Left hindlimb (tissue), 1 donor: Measurements from ENCODE around the gene ZBTB44.
"Not testable (repeated sequence)": the region's sequence is repeated elsewhere in the genome, so short reads cannot be mapped to it uniquely, and the experiment has no call there.

Experiments
- DNase-seq: peaks from one replicate; pipeline ENCODE4 v3.0.0-alpha.2; 2018

ZBTB44 gene

DNA sequence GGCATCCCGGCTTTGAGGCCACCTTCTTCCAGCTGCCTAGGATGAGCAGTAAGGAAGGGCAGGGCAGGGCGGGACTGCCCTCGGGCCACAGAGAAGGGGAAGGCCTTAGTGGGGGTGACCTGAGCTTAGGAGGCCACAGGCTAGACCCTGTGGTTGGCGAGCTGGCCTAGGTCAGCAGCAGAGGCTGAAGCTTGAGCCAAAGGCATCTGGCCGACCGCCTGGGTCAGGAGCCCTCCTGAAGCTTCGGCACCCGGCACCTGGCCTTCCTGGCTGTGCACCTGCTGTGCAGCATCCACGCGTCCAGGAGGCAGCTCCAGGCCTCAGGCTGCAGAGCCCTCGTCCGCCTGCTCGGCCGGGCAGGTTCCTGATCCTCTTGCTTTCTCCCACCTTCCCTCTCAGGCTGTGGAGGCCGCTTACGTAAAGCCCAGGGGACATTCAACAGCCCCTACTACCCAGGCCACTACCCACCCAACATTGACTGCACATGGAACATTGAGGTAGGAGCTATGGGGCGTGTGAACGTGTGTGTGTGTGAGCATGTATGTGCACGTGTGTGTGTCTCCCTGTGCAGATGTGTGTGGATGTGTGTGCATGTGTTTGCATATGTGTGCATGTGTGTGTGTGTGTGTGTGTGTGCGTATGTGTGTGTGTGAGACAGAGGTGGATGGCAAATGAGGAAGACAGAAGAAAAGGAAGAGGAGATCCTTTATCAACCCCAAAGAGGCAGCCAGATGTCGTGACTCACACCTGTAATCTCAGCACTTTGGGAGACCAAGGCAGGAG, 120.3 kb downstream of the ZBTB44 start:
- no peak for DNase-seq

DNA sequence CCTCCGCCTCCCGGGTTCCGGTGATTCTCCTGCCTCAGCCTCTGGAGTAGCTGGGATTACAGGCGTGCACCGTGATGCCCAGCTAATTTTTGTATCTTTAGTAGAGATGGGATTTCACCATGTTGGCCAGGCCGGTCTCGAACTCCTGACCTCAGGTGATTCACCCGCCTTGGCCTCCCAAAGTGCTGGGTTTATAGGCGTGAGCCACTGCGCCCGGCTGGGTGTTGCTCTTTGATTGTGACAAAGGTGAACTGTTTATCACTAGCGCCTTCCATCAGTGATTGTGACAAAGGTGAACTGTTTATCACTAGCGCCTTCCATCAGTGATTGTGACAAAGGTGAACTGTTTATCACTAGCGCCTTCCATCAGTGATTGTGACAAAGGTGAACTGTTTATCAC, 121.2 kb downstream of the ZBTB44 start:
- not testable (repeated sequence) for DNase-seq

DNA sequence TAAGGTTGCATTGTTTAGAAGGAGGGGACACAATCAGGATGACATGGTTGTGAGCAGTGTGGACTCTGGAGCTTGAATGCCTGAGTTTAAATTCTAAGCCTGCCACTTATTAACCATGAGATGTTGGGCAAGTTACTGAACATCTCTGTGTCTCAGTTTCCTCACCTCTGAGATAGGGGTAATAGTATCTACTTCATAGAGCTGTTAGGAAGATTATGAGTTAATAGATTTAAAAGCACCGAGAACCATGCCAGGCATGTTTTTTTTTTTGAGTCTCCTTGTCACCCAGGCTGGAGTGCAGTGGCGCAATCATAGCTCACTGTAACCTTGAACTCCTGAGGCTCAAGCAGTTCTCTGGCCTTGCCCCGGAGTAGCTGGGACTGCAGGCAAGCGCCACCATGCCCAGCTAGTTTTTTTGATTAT, 121.9 kb downstream of the ZBTB44 start:
- DNase-seq: no peak

DNA sequence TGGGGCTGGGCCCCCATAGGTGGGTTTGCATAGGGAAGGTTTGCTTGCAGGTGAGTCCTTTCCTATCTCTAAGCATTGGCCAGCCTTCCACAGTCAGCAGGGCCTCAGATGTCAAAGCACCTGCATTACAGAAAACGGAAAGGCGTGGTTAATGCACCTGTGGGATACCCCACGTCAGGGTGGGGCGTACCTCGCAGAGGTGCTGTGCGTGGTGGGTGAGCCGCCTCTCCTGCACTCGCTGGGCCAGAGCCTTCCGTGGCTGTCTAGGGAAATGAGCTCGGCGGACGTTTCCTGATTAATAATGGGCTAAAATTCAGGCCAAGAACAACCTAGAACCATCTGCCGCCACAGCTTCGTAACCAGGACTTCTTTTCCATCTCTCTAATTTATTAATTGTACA, 122.8 kb downstream of the ZBTB44 start:
- no peak for DNase-seq

DNA sequence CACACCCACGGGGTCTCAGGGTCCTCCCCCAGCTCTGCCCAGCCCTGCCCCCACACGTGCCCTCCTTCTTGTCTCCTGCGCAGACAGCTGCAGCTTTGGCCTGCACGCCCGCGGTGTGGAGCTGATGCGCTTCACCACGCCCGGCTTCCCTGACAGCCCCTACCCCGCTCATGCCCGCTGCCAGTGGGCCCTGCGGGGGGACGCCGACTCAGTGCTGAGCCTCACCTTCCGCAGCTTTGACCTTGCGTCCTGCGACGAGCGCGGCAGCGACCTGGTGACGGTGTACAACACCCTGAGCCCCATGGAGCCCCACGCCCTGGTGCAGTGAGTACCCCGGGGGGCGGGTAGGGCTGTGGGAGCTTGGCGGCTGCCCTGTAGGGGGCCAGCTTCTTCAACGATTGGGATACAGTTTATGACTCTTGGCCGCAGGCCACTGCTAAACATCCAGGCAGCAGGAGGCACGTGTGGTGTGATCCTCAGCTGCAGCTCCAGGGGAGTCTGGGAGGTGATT, 124.3 kb downstream of the ZBTB44 start:
- DNase-seq: no peak

DNA sequence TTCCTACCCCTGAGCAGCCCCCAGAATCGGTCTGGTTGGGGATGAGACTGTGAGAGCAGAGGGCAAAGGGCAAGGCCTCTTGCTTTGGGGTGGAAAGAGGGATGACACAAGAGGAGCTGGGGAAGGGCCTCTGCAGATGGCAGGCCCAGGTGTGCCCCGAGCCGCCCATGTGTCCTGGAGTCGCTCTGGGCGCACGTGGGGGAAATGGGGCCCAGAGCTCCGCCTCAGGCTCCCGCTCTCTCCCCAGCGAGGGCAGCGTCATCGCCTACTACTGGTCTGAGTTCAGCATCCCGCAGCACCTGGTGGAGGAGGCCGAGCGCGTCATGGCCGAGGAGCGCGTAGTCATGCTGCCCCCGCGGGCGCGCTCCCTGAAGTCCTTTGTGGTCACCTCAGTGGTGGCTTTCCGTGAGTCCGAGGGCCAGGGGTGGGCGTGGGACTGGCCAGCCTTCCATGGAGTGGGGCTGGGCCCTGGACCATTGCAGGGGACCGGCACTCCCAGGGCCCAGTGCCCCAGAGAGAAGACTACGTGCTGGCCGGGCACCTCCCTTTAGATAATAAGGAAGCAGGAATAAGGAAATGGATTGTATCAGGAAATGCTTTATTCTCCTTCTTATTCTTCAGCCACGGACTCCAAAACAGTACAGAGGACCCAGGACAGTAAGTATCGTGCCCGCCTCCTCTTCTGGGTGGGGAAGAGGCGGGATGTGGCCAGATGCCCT, 125.1 kb downstream of the ZBTB44 start:
- DNase-seq: no peak

DNA sequence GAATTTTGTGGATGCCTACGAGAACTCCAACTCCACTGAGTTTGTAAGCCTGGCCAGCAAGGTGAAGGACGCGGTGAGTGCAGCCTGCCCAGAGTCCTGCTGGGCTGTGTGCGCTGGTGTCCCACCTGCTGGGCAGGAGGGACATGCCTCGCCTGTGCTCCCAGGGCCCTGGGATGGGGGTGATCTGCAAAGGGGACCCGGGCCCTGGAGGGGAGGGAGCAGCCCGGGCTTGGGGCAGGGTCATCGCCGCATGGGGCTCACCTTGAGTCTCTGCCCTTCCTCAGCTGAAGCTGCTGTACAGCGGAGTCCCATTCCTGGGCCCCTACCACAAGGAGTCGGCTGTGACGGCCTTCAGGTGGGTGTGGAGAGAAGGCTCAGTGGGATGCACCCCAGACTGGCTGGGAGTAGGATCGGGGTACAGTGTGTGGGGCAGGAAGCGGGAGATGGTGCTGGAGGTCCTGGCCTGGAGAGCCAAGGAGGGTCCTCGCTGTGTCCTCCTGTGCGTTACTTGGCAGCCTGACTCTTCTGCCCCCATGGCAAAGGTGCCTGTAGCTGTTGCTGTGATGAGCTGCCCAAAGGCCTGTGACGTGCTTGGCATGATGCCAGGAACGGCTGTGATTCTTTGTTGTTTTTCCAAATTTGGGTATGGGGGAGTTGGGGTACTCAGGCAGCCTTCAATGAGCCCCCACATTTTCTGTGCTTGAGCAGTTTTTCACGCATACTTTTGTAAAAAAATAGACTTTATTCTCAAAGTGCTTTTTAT, 126.0 kb downstream of the ZBTB44 start:
- DNase-seq: no peak

DNA sequence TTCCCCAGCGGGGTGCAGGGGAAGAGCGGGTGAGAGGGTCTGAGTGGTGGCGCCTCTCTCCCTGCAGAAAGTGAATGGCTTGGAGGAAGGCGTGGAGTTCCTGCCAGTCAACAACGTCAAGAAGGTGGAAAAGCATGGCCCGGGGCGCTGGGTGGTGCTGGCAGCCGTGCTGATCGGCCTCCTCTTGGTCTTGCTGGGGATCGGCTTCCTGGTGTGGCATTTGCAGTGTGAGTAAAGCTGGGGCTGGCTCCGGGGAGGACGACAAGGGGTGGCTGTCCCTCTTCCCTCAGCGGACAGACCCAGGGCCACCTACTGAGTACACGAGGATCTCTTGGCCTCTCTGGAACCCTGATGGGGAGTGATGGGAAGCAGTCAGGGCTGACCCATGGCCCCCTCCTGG, 126.7 kb downstream of the ZBTB44 start:
- no peak for DNase-seq

DNA sequence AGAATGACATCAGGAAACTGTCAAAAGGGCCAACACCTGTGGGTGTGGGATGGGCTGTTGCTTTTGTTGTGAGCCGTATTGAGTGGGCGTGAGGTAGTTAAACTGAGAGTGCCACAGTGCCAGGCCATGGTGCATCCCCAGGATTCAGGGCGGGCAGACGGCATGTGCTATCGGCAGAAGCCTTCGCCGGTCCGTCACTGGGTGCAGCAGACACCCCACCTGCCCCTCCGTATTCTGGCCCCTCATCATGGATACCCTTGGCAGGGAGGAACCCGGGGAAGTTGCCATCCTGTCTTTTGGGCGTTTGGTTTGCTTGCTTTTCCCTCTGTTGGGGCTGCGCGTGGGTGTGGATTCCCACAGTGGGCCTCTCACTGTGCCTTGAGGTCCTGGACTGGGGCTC, 127.6 kb downstream of the ZBTB44 start:
- DNase-seq: no peak

DNA sequence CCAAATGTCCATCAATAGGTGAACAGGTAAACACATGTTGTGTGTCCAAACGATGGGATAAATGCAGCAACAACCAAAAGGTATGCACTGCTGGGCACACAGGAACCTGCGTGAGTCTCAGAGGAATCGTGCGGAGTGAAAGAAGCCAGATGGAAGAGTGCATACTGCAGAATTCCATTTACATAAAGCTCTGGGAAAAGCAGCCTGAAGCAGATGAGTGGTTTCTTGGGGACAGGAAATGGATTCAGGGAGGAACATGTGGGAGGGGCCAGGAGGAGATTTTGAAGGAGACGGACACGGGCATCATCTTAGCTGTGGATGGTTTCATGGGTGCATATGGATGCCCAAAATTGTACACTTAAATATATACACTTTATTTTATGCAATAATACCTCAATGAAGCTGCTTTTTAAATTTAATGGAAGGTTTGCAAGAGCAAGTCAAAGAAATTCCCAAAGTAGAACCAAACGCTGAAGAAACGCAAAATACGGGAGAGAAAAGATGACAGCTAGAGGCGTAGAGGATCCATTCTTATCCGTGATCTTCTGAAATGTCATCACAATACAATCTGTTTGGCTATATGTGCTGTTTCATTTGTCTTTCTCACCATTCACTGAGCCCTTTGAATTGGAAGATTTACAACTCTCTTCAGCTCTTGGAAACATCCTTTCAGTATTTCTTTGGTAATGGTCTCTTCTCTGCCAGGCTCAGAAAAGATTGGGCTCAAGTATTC, 130.7 kb downstream of the ZBTB44 start:
- no peak for DNase-seq

DNA sequence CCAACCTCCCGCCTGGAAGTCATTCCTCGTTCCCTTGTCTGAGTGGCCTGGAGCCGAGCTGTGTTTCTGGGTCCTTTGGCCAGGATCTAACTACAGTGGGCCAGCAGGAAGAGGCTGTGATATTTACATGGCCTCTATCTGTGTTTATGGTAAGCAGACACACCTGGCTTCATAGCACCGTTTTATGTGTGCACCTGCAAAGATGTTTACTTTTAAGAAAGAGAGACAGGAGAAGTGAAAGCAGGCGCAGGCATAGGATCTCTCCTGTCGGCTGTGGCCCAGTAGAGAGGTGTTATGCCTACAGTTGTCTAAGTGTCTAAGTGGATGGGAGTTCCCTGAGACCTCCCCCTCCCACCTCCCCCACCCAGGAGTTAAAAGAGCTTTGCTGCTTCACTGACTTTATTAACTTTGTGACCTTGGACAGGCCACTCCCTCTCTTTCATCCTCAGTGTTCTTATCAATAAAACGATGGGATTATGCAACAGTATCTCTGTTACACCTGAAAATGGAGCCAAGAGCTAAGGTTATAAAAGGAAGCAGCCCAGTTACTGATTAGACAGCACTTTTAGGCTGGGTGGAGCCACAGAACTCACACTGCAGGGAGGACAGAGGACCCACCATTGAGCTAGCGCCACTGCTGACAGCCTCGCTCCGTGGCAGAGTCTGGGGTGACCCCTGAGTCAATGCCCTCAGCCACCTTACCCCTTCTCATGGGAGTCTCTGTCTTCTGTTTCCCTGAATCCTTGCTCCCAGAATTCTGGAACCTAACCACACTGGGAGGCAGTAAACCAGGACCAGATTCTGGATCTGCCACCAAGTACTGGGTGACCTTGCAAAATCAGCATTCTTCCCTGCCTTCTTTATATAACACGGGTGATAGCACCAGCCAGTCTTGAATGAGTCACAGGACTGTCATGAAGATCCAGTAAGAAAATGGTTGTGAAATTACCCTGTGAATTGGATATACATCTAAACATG, 133.1 kb downstream of the ZBTB44 start:
- no peak for DNase-seq

DNA sequence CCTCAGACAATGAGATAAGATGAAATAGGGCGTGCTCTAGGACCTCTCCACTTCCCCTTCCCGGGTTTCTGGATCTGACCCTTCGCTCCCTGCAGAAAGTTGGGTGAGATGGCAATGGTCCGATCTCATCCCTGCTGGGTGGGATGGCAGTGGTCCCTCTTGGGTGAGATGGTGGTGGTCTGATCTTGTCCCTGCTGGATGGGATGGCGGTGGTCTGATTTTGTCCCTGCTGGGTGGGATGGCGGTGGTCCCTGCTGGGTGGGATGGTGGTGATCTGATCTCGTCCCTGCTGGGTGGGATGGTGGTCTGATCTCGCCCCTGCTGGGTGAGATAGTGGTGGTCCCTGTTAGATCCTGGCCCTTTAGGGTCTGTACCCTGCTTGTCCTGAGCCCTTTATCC, 133.8 kb downstream of the ZBTB44 start:
- DNase-seq: no peak

DNA sequence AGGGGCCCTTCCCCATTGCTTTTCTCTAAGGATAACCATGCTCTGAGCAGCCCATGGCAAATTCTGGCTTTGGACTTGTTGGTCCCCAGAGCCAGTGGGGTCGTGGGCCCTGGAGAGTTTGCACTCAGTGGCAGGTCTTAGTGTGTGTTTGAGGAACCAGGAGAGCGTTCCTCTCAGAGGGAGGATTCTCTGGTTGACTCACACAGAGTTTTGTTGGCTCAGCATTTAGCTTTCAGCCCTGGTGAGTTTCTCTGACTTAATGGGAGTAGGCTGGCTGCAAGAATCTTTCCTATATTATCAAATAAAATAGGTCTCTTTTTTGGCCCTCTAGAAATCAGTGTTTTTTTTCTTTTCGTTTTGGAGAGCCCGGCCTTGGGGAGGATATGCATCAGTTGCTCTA, 134.2 kb downstream of the ZBTB44 start:
- DNase-seq: no peak

DNA sequence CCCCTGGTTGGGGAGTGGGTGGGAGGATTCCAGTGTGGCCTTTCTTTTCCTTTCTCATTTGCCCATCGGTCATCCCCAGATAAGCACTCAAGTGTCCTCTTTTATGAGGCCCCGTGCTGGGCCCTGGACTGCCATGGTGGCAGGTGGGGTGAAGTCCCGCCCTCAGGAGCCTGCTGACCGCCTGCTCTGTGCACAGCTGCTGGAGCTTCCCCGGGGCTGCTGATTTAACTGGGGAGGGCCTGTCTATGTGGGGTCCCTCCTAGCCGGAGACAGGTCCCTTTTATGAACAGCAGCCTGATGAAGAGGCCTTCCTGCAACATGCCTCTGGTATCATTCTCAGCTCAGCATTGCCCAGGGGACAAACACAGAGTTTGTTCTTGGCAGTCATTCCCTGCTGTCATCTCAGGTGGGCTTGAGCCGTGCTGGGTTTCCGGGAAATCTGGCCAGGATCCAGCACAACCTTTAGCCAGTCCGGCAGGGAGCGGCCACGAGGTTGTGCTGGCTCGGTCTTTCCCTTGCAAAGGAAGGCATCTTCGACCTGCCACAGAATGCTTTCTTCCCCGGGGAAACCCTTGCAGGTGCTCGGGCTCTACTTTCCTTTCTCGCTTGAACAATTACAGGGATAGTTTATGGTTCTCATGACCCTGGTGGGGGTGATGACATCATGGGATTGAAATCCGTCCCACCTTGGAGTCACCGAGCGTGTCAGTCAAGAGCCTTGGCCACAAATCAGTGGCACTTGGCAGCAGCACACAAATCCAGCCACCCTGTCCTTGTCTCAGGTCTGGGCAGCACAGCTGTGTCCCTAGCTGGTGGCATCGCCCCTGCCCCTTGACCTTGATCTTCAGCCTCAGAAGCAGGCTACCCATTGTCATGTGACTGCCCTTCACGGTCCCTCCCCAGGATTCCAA, 135.1 kb downstream of the ZBTB44 start:
- DNase-seq: no peak

DNA sequence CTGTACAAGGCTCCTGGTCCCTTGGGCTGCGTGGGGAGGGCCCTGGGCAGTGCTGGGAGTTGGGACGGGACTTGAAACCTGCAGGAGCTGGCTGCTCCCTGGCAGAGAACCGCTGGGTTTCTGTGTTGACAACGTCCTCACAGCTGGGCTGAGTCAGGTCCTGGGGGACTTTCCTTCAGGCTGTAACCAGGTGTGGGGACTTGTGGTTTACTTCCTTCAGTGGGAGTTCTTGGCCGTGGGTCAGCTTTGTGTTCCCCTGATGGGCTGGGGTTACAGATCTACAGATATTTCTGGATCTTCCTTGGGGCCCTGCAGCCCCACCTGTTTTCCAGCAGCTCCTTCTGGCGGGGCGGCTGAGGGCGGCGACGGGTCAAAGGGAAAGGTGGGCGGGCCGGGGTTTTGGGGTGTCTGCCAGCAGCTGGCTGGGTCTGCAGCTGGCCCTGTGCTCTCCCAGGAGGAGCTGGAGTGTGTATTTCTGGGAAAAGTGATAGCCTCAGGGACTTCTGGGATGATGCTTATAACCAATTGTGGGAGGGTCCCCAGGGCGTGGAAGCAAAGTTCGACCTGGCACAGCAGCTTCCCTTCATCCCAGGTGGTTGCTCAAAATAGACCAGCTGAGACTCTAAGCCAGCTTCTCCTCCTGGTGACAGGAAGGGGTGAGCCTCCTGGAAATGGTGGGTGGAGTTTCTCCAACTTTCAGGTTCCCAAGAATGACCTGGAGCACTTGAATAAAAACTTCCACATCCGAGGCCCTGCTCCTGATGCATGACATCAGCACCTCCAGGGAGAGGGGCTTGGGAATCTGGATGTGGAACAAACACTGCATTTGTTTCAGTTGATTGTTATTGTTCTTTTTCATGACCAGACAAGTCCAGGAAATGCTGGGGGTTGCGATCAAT, 136.0 kb downstream of the ZBTB44 start:
- DNase-seq: peak; percentile 81

DNA sequence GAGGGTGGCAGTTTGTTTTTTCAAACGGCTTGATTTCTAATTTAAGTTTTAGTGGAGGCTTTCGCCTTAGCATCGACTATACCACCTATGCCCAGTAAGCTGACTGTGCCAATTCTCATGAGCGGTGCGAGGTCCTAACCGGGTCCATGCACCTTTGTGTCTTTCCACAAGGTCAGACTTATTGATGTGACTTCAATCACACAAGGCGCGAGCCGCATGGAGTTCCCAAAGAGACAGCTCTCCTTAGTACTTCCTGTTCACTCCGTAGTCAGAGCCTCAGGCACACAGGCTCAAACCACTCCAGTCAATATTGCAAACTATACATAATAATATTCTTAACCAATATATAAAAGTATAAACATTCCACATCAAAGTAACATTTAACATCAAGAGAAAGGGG, 136.9 kb downstream of the ZBTB44 start:
- DNase-seq: no peak
